Hematopoietic multipotent progenitor cell treated with erythropoietin and hydrocortisone succinate and interleukin-3 and kit ligand, for 15 days (in vitro differentiated cells): ENCODE data around the gene DENND1C.
A peak's percentile ranks its signal among the peaks of the same experiment; 100 is the strongest.
"Not testable (repeated sequence)": the region's sequence is repeated elsewhere in the genome, so short reads cannot be mapped to it uniquely, and the experiment has no call there.

Experiments used
- DNase-seq: peaks from one replicate; pipeline ENCODE4 v3.0.0-alpha.2; 2015; ENCODE audit warnings: low spot score

DENND1C gene

DNA sequence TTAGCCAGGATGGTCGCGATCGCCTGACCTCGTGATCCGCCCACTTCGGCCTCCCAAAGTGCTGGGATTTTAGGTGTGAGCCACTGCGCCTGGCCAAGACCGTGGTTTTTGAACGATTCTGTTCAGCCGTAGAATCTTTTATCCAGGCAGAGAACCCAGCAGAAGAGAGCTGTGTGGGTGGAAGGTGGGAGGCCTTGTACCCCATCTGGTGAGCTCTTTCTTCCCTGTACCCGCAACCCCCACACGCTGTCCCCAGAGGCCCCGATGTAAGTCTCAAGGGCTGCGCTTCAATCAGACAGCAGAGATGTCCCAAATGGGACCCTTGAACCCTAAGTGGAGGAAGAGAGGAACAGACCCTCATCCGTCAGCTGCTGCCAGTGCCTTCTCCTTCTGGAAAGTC, 25.7 kb downstream of the DENND1C start:
- no peak for DNase-seq

DNA sequence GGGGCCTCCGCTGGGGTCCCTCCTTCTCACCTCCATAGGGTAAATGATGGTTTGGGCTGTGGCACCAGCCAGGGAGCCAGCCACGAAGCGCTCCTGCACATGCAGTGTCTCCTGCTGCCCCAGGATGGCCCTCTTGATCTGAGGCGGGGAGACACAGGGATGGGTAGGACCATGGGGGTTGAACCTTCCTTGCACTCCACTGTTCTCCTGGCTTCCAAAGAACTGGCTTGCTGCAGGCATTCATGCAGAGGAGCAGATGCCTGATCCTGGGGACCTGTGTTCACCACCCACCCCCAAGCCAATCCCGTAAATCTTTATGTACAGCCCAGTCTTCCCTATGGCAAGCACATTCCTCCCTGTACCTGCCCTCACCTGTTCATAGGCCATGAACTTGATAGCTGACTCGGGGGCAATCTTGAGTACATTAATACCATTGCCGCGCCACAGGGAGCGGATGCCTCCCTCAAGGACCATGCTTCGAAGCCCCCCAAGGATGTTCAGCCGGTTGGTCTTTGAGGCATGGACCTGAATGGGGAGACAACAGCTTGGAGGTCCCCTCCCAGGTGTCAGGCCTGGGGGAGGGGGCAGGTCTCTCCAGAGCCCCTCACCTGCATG, 27.5 kb downstream of the DENND1C start:
- no peak for DNase-seq

DNA sequence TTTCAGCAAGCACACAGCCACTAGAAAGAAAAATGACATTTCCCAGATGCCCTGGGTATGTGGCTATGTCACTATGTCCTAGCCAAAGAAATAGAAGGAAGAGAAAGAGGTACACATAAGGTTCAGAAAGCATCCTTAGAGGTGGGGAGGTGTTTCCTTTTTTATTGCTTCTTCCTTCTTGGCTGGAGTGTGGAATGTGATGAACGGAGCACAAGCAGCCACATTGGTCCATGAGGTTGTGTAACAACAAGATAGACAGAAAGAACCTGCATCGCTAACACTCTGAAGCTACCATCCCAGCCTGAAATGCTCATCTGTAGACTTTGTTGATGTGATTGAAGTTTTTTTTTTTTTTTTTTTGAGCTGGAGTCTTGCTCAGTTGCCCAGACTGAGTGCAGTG, 28.7 kb downstream of the DENND1C start:
- no peak for DNase-seq

GRCh38 chr19:6452223-6452614, 29.4 kb downstream of the DENND1C start:
- no peak for DNase-seq

- no peak for DNase-seq
These were observed 29.9 kb downstream of the DENND1C start for GRCh38 chr19:6451583-6452222.

- no peak for DNase-seq
These were observed 31.4 kb downstream of the DENND1C start for GRCh38 chr19:6450166-6450565.

- no peak for DNase-seq
These were observed 33.5 kb downstream of the DENND1C start for GRCh38 chr19:6448045-6448444.

- DNase-seq = no peak
These were observed 35.1 kb downstream of the DENND1C start for GRCh38 chr19:6446452-6446851.

DNA sequence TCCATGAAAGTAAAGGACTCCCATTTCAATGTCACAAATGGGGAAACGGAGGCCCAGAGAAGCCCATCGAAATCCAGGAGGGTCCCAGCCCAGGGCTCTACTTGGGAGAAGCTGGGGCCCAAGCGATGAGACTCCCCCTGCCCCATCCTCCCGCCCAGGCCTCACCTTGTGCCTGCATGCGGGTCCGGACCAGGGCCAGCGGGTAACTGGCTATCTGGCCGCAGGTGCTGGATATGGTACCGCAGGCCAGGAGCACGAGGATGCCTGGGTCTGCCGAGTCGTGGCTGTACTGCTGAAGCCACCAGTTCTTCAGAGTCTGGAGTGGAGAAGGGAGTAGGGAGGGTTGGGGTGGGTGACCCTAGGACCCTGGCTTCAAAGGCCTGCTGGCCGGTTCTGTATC, 37.6 kb downstream of the DENND1C start:
- DNase-seq = no peak

DNA sequence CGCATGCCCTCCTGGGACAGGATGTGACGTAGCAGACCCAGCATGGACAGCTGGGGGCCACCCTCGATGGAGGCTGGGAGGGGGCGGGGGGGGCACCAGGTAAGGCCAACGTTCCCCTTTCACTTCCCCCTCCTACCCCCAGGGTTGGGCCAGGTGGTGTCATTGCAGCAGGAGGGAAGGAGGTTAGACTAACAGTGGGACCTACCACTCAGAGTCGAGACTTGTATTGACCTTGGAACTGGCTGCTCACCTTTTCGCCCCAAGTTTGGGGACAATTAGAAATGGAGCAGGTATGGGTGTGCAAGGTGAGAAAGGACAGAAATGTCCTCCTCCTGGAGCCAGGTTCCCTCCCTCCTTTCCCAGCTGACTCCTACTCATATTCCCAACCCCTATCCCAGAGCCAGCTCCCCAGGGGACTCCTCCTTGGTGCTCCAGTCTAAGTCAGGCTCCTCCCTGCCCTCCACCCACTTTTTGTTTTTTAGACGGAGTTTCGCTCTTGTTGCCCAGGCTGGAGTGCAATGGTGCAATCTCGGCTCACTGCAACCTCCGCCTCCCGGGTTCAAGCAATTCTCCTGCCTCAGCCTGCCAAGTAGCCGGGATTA, 39.4 kb downstream of the DENND1C start:
- no peak for DNase-seq

DNA sequence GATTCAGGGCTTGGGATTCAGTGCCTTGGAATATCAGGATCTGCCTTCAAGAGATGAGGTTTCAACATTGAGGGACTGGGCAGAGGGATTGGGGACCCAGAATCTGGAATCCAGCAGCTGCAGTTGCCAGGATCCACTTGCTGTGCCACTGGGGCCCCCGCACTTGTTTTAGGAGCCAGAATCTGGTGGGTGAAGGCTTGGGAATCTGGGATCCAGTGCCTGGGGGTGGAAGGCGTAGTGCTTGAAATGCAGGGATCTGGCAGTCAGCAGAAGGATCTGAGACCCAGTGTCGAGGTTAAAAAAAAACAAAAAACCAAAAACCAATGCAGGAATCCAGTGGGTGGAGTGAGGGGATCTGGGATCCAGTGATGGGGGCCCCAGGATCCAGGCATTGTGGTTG, 40.7 kb downstream of the DENND1C start:
- no peak for DNase-seq

DNA sequence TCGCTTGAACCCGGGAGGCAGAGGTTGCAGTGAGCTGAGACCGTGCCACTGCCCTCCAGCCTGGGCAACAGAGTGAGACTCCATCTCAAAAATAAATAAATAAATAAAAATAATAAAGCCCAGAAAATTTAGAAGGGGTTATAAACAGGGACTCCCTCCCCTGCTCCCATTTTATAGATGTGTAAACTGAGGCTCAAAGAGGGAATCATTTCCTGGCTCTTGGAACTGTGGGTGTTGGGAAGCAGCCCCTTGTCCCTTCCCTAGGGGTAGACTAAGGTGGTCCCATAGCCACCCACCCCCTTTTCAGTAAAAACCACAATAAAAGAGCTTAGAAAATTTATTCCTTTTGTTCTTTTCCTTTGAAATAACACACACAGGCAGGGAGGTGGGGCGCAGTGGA, 41.8 kb downstream of the DENND1C start:
- no peak for DNase-seq

- no peak for DNase-seq
These were observed 47.9 kb downstream of the DENND1C start, which contains the start of gene SLC25A41 for GRCh38 chr19:6433663-6434062. Gene SLC25A41, minus strand, starts transcription at chr19:6433763. Its CDS starts 70 bp downstream, at chr19:6433693.

DNA sequence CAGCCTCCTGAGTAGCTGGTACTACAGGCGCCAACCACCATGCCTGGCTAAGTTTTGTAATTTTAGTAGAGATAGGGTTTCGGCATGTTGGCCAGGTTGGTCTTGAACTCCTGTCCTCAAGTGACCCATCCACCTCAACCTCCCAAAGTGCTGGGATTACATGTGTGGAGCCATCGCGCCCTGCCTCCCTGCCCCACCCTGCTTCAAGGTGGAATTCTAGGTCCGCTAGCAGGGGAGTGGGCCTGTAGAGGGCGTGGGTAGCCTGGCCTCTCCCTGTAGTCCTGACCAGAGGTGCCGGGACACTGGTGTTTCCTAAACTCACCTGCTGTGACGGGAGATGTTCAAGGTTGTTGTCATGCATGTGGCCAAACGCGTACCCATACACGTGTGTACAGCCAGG, 48.4 kb downstream of the DENND1C start:
- DNase-seq = no peak

GRCh38 chr19:6431891-6432290, 49.7 kb downstream of the DENND1C start:
- no peak for DNase-seq

DNA sequence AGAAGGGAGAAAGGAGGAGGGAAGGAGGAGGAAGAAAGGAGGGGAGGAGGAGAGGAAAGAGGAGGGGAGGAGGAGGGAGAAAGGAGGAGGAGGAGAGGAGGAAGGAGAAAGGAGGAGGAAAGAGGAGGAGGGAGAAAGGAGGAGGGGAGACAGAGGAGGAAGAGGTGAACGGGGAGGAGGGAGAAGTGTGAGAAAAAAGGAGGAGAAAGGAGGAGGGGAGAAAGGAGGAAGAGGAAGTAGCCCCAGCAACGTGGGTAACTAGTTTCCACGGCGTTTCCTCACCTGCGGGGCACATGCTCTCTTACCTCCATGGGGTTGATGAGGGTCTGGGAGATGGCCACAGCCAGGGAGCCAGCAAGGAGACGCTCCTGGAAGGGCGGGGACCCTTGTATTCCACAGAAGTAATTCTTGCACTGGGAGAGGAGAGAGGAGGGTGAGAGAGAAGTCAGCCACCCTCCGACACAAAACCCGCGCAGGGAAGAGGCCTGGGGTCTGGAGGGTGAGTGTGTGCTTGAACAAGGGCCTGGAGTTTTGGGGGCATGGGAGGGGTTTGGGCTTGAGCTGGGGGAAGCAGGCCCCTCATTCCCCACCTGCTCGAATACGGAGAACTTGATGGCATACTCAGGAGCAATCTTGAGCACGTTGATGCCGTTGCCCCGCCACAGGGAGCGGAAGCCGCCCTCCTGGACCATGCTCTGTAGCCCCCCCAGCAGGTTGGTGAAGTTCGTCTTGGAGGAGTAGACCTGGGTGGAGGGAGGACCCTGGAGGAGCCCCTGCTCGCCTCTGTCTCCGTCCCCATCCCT, 52.0 kb downstream of the DENND1C start:
- no peak for DNase-seq

DNA sequence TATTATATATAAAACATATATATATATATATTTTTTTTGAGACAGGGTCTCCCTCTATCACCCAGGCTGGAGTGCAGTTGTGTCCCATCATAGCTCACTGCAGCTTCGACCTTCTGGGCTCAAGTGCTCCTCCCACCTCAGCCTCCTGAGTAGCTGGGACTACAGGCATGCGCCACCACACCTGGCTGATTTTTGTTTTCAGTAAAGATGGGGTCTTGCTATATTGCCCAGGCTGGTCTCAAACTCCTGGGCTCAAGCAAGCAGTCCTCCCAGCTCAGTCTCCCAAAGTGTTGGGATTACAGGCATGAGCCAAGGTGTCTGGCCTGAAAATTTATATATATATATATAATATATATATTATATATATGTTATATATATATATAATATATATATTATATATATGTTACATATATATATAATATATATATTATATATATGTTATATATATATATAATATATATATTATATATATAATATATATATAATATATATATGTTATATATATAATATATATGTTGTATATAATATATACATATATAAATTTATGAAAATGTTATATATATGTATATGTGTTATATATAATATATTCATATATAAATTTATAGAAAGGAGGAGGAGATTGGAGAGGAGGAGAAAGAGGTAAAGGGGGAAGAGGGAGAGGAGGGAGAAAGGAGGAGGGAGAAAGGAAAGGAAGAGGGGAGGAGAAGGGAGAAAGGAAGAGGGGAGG, 52.7 kb downstream of the DENND1C start:
- DNase-seq = not testable (repeated sequence)

GRCh38 chr19:6427131-6427530, 54.5 kb downstream of the DENND1C start:
- DNase-seq = no peak

- peak; percentile 38 for DNase-seq
These were observed 55.6 kb downstream of the DENND1C start for GRCh38 chr19:6425732-6426620.

- peak; percentile 100 for DNase-seq
These were observed 56.5 kb downstream of the DENND1C start for GRCh38 chr19:6424939-6425731.
